H9 (cell line): ENCODE results near the gene NTRK3. TPM values are rescaled to one million over a fixed set of nuclear protein-coding genes. Genes with fewer than 3 reads are reported as not detected.

Source experiments
- DNase-seq: peaks from one replicate; pipeline ENCODE4 v3.0.0-alpha.2; 2017
- H2AFZ ChIP-seq: one replicate; pipeline ENCODE4 v1.6.1; 2013; ENCODE audit warnings: mild to moderate bottlenecking, low read length, control low read depth, moderate library complexity
- H2AK5ac ChIP-seq: 2 replicates; pipeline ENCODE4 v1.6.1; 2013; ENCODE audit warnings: low read length, control low read depth, mixed read lengths; ENCODE audit not compliant: insufficient read length
- H2BK120ac ChIP-seq: one replicate; pipeline ENCODE4 v1.6.1; 2013; ENCODE audit warnings: low read depth, mild to moderate bottlenecking, low read length, control low read depth, inconsistent platforms; ENCODE audit not compliant: poor library complexity, severe bottlenecking
- H2BK12ac ChIP-seq: 2 replicates; pipeline ENCODE4 v1.6.1; 2013; ENCODE audit warnings: low read length, control low read depth, mixed read lengths, low read depth; ENCODE audit not compliant: insufficient read length
- H2BK15ac ChIP-seq: 2 replicates; pipeline ENCODE4 v1.6.1; 2013; ENCODE audit warnings: low read depth, low read length, control low read depth
- H2BK20ac ChIP-seq: one replicate; pipeline ENCODE4 v1.6.1; 2013; ENCODE audit warnings: low read depth, mild to moderate bottlenecking, low read length, control low read depth, inconsistent platforms; ENCODE audit not compliant: poor library complexity, severe bottlenecking
- H2BK5ac ChIP-seq: 2 replicates; pipeline ENCODE4 v1.6.1; 2013; ENCODE audit warnings: low read length, control low read depth, mixed read lengths; ENCODE audit not compliant: insufficient read length
- H3K14ac ChIP-seq: 2 replicates; pipeline ENCODE4 v1.6.1; 2013; ENCODE audit warnings: low read length, control low read depth; ENCODE audit not compliant: insufficient read depth
- H3K18ac ChIP-seq: 2 replicates; pipeline ENCODE4 v1.6.1; 2013; ENCODE audit warnings: low read depth, mild to moderate bottlenecking, mixed read lengths, low read length, control low read depth; ENCODE audit not compliant: insufficient read length
- H3K23ac ChIP-seq: 2 replicates; pipeline ENCODE4 v1.6.1; 2013; ENCODE audit warnings: low read length, control low read depth, mixed read lengths, low read depth; ENCODE audit not compliant: insufficient read length
- H3K23me2 ChIP-seq: 2 replicates; pipeline ENCODE4 v1.6.1; 2013; ENCODE audit warnings: low read depth, mild to moderate bottlenecking, mixed read lengths, low read length, control low read depth; ENCODE audit not compliant: insufficient read length, poor library complexity, severe bottlenecking
- H3K27ac ChIP-seq: 2 replicates; pipeline ENCODE4 v1.5.1; 2013; ENCODE audit warnings: low read length, control low read depth, mixed read lengths, low read depth; ENCODE audit not compliant: insufficient read length
- H3K27me3 ChIP-seq: 2 replicates; pipeline ENCODE4 v1.6.1; 2013; ENCODE audit warnings: low read length, control low read depth, inconsistent platforms; ENCODE audit not compliant: insufficient read depth
- H3K4ac ChIP-seq: 2 replicates; pipeline ENCODE4 v1.6.1; 2013; ENCODE audit warnings: low read depth, mild to moderate bottlenecking, control low read depth, inconsistent platforms, low read length, moderate library complexity
- H3K4me1 ChIP-seq: 2 replicates; pipeline ENCODE4 v1.6.1; 2013; ENCODE audit warnings: low read length, control low read depth, inconsistent platforms; ENCODE audit not compliant: insufficient read depth
- H3K4me2 ChIP-seq: 2 replicates; pipeline ENCODE4 v1.6.1; 2013; ENCODE audit warnings: low read length, control low read depth, mixed read lengths; ENCODE audit not compliant: insufficient read length, insufficient read depth
- H3K56ac ChIP-seq: 2 replicates; pipeline ENCODE4 v1.6.1; 2013; ENCODE audit warnings: low read depth, mild to moderate bottlenecking, mixed read lengths, low read length, control low read depth; ENCODE audit not compliant: insufficient read length
- H3K79me1 ChIP-seq: 2 replicates; pipeline ENCODE4 v1.6.1; 2013; ENCODE audit warnings: low read depth, mild to moderate bottlenecking, moderate library complexity, low read length, control low read depth, inconsistent platforms; ENCODE audit not compliant: insufficient read depth, poor library complexity, severe bottlenecking
- H3K79me2 ChIP-seq: 2 replicates; pipeline ENCODE4 v1.6.1; 2013; ENCODE audit warnings: low read length, control low read depth, inconsistent platforms; ENCODE audit not compliant: insufficient read depth
- H3K9ac ChIP-seq: 2 replicates; pipeline ENCODE4 v1.6.1; 2013; ENCODE audit warnings: low read length, control low read depth, mixed read lengths; ENCODE audit not compliant: insufficient read length; ENCODE audit errors: extremely low read depth
- H3K9me3 ChIP-seq: one replicate; pipeline ENCODE4 v1.6.1; 2013; ENCODE audit warnings: low read depth, low read length, inconsistent platforms; ENCODE audit not compliant: control insufficient read depth
- H3T11ph ChIP-seq: one replicate; pipeline ENCODE4 v1.6.1; 2013; ENCODE audit warnings: mild to moderate bottlenecking, low read length, control low read depth, inconsistent platforms
- H4K20me1 ChIP-seq: one replicate; pipeline ENCODE4 v1.6.1; 2013; ENCODE audit not compliant: control insufficient read depth, insufficient read length, insufficient read depth
- H4K5ac ChIP-seq: 2 replicates; pipeline ENCODE4 v1.6.1; 2013; ENCODE audit warnings: low read depth, mild to moderate bottlenecking, mixed read lengths, low read length, control low read depth; ENCODE audit not compliant: insufficient read length
- H4K8ac ChIP-seq: replicated peaks from 2 replicates; pipeline ENCODE4 v1.6.1; 2013; ENCODE audit warnings: low read length, control low read depth, mixed read lengths, low read depth; ENCODE audit not compliant: insufficient read length
- H4K91ac ChIP-seq: 2 replicates; pipeline ENCODE4 v1.6.1; 2013; ENCODE audit warnings: low read depth, mild to moderate bottlenecking, moderate library complexity, mixed read lengths, low read length, control low read depth; ENCODE audit not compliant: insufficient read length
- H3K27ac Mint-ChIP-seq, 3 experiments: 2 replicates in 2 of 3; 3 replicates in 1 of 3; pipeline ENCODE4 v1.8.0; 2020 to 2021; ENCODE audit warnings: mixed read lengths in 3 of 3, mild to moderate bottlenecking in 1 of 3, moderate library complexity in 1 of 3
- H3K27me3 Mint-ChIP-seq: 2 replicates; pipeline ENCODE4 v1.8.0; 2021; ENCODE audit warnings: low read depth, mild to moderate bottlenecking, moderate library complexity, mixed read lengths
- H3K36me3 Mint-ChIP-seq, 3 experiments: 2 replicates in 2 of 3; 3 replicates in 1 of 3; pipeline ENCODE4 v1.8.0; 2020 to 2021; ENCODE audit warnings: low read depth in 3 of 3, mixed read lengths in 3 of 3; ENCODE audit not compliant: insufficient read depth in 1 of 3
- H3K4me1 Mint-ChIP-seq, 2 experiments: 2 replicates each; pipeline ENCODE4 v1.8.0; 2020; ENCODE audit warnings: mixed read lengths in 2 of 2
- H3K4me3 Mint-ChIP-seq, 2 experiments: 2 replicates in 1 of 2; 3 replicates in 1 of 2; pipeline ENCODE4 v1.8.0; 2020 to 2021; ENCODE audit warnings: mild to moderate bottlenecking in 2 of 2, mixed read lengths in 2 of 2, moderate library complexity in 1 of 2
- H3K9me3 Mint-ChIP-seq, 2 experiments: 2 replicates in 1 of 2; 3 replicates in 1 of 2; pipeline ENCODE4 v1.8.0; 2020; ENCODE audit warnings: mild to moderate bottlenecking in 2 of 2, mixed read lengths in 2 of 2, moderate library complexity in 1 of 2
- WGBS: extraction: QIAGEN DNeasy Blood & Tissue Kit; methylation state at CpG from one replicate; pipeline ENCODE4 v1.1.7; 2013; ENCODE audit warnings: missing lambda C conversion rate, low lambda C conversion rate, mixed read lengths; ENCODE audit not compliant: insufficient read length; ENCODE audit errors: extremely low coverage; 5-methylcytosine and 5-hydroxymethylcytosine counted together
- total RNA-seq: library from RNA; stranded (reverse); gene quantifications from 2 replicates; pipeline ENCODE4 v1.2.1, GENCODE V29; 2021
- TF ChIP-seq, protein P1 (sequence below): fragments of 200-600 bp; sonication (generic); conservative IDR thresholded peaks from 3 replicates; pipeline ENCODE4 v1.8.0; 2021; ENCODE audit warnings: antibody characterized with exemption, mild to moderate bottlenecking

NTRK3 gene
- total RNA-seq, 1 experiment from 2014 or later, result 2.5 TPM

GRCh38 chr15:88073391-88073691 lies 183.2 kb downstream of the NTRK3 start:
- H3K9me3 Mint-ChIP-seq, result no peaks in the 10 kb centered on the region
- Histone ChIP-seq H2BK12ac (no peak overlapping the region), H3K27ac (no peak overlapping the region), H4K91ac (no peak overlapping the region), H3K9me3 (no peaks in the 10 kb centered on the region), H3K23ac (no peak overlapping the region), H3K4me2 (no peak overlapping the region), H4K20me1 (no peaks in the 10 kb centered on the region), H4K8ac (no peak overlapping the region), H3K79me1 (no peaks in the 10 kb centered on the region), H4K5ac (no peak overlapping the region), H3K4ac (no peak overlapping the region), H3K9ac (no peak overlapping the region), H3T11ph (no peak overlapping the region), H3K18ac (no peak overlapping the region), H3K27me3 (no peaks in the 10 kb centered on the region), H3K14ac (no peak overlapping the region), H2BK15ac (no peak overlapping the region), H3K4me1 (peaks cover 2% of the 10 kb centered on the region; the same call in 1 of the 2 replicates), H3K56ac (no peak overlapping the region), H2BK5ac (no peak overlapping the region), H3K79me2 (no peaks in the 10 kb centered on the region), H2AFZ (no peak overlapping the region), H2AK5ac (no peak overlapping the region), H3K23me2 (no peaks in the 10 kb centered on the region), H2BK120ac (no peak overlapping the region), H2BK20ac (no peak overlapping the region)
- H3K27me3 Mint-ChIP-seq, result no peaks in the 10 kb centered on the region; the same call in 1 of the 2 replicates
- no peak overlapping the region for H3K4me3 Mint-ChIP-seq
- H3K27ac Mint-ChIP-seq, result peak overlapping the region in 2 of 3 experiments; percentile 39 to 61; a peak in 4 of 7 replicates
- no peak for DNase-seq
- TF ChIP-seq, protein P1, sequence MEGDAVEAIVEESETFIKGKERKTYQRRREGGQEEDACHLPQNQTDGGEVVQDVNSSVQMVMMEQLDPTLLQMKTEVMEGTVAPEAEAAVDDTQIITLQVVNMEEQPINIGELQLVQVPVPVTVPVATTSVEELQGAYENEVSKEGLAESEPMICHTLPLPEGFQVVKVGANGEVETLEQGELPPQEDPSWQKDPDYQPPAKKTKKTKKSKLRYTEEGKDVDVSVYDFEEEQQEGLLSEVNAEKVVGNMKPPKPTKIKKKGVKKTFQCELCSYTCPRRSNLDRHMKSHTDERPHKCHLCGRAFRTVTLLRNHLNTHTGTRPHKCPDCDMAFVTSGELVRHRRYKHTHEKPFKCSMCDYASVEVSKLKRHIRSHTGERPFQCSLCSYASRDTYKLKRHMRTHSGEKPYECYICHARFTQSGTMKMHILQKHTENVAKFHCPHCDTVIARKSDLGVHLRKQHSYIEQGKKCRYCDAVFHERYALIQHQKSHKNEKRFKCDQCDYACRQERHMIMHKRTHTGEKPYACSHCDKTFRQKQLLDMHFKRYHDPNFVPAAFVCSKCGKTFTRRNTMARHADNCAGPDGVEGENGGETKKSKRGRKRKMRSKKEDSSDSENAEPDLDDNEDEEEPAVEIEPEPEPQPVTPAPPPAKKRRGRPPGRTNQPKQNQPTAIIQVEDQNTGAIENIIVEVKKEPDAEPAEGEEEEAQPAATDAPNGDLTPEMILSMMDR, result no peak
- H3K36me3 Mint-ChIP-seq, result no peaks in the 10 kb centered on the region
- WGBS, result no CpG with 5 or more reads among the region's 2 CpGs
- H3K4me1 Mint-ChIP-seq, result peaks cover 40 to 42% of the 10 kb centered on the region in 2 experiments
